Measurements from ENCODE around the gene HSP90AB1.

The HSP90AB1 gene

GRCh38 chr6:44255105-44255808 is 8.4 kb downstream of the HSP90AB1 start:
- DNase-seq (ENCODE audit: low read depth in 2 of 2): no peak

GRCh38 chr6:44255871-44256774 is 9.2 kb downstream of the HSP90AB1 start:
- no peak for DNase-seq (ENCODE audit: low read depth in 2 of 2)

- DNase-seq (ENCODE audit: low read depth in 2 of 2): no peak
These were observed 9.8 kb downstream of the HSP90AB1 start for GRCh38 chr6:44256775-44257024.

- no peak for DNase-seq (ENCODE audit: low read depth in 2 of 2)
These were observed 10.3 kb downstream of the HSP90AB1 start, which contains the start of gene SLC35B2 for GRCh38 chr6:44257025-44257752. TSS of gene SLC35B2 (minus strand) at chr6:44257528. CDS start at chr6:44257410, 118 bp downstream.

GRCh38 chr6:44257753-44258324 is 10.9 kb downstream of the HSP90AB1 start:
- no peak for DNase-seq (ENCODE audit: low read depth in 2 of 2)

GRCh38 chr6:44258325-44258863 is 11.5 kb downstream of the HSP90AB1 start:
- DNase-seq (ENCODE audit: low read depth in 2 of 2): no peak

GRCh38 chr6:44258921-44259320 is 12.0 kb downstream of the HSP90AB1 start:
- no peak for DNase-seq (ENCODE audit: low read depth in 2 of 2)

GRCh38 chr6:44260011-44260410 is 13.1 kb downstream of the HSP90AB1 start:
- no peak for DNase-seq (ENCODE audit: low read depth in 2 of 2)

- DNase-seq (ENCODE audit: low read depth in 2 of 2): no peak
These were observed 13.8 kb downstream of the HSP90AB1 start for GRCh38 chr6:44260451-44261297.

GRCh38 chr6:44261581-44261980 is 14.7 kb downstream of the HSP90AB1 start:
- DNase-seq (ENCODE audit: low read depth in 2 of 2): no peak

- DNase-seq (ENCODE audit: low read depth in 2 of 2): no peak
These were observed 15.8 kb downstream of the HSP90AB1 start for GRCh38 chr6:44262467-44263353.

- DNase-seq (ENCODE audit: low read depth in 2 of 2): no peak
These were observed 16.6 kb downstream of the HSP90AB1 start for GRCh38 chr6:44263354-44264100.

GRCh38 chr6:44264154-44265006 is 17.5 kb downstream of the HSP90AB1 start:
- no peak for DNase-seq (ENCODE audit: low read depth in 2 of 2)

GRCh38 chr6:44265007-44265721 is 18.3 kb downstream of the HSP90AB1 start, which contains the start of gene NFKBIE:
TSS of gene NFKBIE (minus strand) at chr6:44265551. CDS start at chr6:44265346, 205 bp downstream.
- peak; percentile 53 to 58 for DNase-seq (ENCODE audit: low read depth in 2 of 2)

GRCh38 chr6:44265722-44266233 is 18.9 kb downstream of the HSP90AB1 start:
- no peak for DNase-seq (ENCODE audit: low read depth in 2 of 2)

GRCh38 chr6:44266347-44266746 is 19.4 kb downstream of the HSP90AB1 start:
- DNase-seq (ENCODE audit: low read depth in 2 of 2): no peak

GRCh38 chr6:44267252-44267651 is 20.4 kb downstream of the HSP90AB1 start:
- DNase-seq (ENCODE audit: low read depth in 2 of 2): no peak

Measured in fibroblast of skin of left biceps (primary cell).